ENCODE results near the gene FOXA2. TPM values are rescaled to one million over a fixed set of nuclear protein-coding genes. Genes with fewer than 3 reads are reported as not detected.

Gene FOXA2
- polyA plus RNA-seq, 3 donors: not detected

GRCh38 chr20:22563062-22563965 is 21.1 kb downstream of the FOXA2 start:
- peaks cover 0 to 21% (median 5%) of the 10 kb centered on the region in 7 donors for H3K9me3 Mint-ChIP-seq
- Histone ChIP-seq H3K9ac (ENCODE audit: insufficient read depth, low read length, poor library complexity, severe bottlenecking) (no peak overlapping the region), H4K20me1 (ENCODE audit: insufficient read depth, low read length) (no peaks in the 10 kb centered on the region), H3K4me3 (replicated peaks in 1 of 3; ENCODE audit: low read depth in 2 of 3, low read length in 3 of 3) (no peak overlapping the region), H3K36me3 (replicated peaks in 1 of 2; ENCODE audit: control insufficient read depth in 1 of 2, insufficient read depth in 2 of 2, low read length in 2 of 2) (no peaks in the 10 kb centered on the region), H3K27ac (ENCODE audit: low read depth in 1 of 2, low read length in 2 of 2) (no peak overlapping the region), H3K79me2 (ENCODE audit: insufficient read depth, low read length) (no peaks in the 10 kb centered on the region), H3K9me3 (replicated peaks in 1 of 2; ENCODE audit: control insufficient read depth in 1 of 2, insufficient read depth in 1 of 2, low read length in 2 of 2) (peaks cover 0 to 33% of the 10 kb centered on the region in 2 donors), H2AFZ (ENCODE audit: insufficient read depth, low read depth, low read length, poor library complexity, severe bottlenecking) (no peak overlapping the region), H3K4me2 (replicated peaks; ENCODE audit: extremely low read depth, low read length, poor library complexity, severe bottlenecking) (no peak overlapping the region), H3K27me3 (ENCODE audit: control insufficient read depth in 2 of 2, insufficient read depth in 2 of 2, low read length in 2 of 2) (peaks cover 94 to 100% of the 10 kb centered on the region in 2 donors), H3K4me1 (ENCODE audit: control insufficient read depth in 1 of 2, insufficient read depth in 2 of 2, low read length in 2 of 2) (no peaks in the 10 kb centered on the region)
- no peaks in the 10 kb centered on the region for H3K4me1 Mint-ChIP-seq
- DNase-seq: no peak
- intact Hi-C loops (cut with micrococcal nuclease): no loop called here
- peak overlapping the region in 1 of 2 donors; percentile 41 for H3K4me3 Mint-ChIP-seq
- peaks cover 94 to 95% (median 94%) of the 10 kb centered on the region in 3 donors for H3K27me3 Mint-ChIP-seq (ENCODE audit: low read depth in 3 of 3)
- H3K36me3 Mint-ChIP-seq: no peaks in the 10 kb centered on the region
- no peak for TF ChIP-seq CTCF (IDR thresholded peaks at IDR 0.05)
- whole genome bisulfite sequencing (ENCODE audit: insufficient coverage): 0% methylated on average over 2 of the region's 7 CpGs
- no peak overlapping the region for H3K27ac Mint-ChIP-seq

GRCh38 chr20:22562620-22563019 is 21.8 kb downstream of the FOXA2 start:
- Histone ChIP-seq H3K27ac (ENCODE audit: low read depth in 1 of 2, low read length in 2 of 2) (no peak overlapping the region), H3K4me2 (replicated peaks; ENCODE audit: extremely low read depth, low read length, poor library complexity, severe bottlenecking) (no peak overlapping the region), H4K20me1 (ENCODE audit: insufficient read depth, low read length) (no peaks in the 10 kb centered on the region), H3K36me3 (replicated peaks in 1 of 2; ENCODE audit: control insufficient read depth in 1 of 2, insufficient read depth in 2 of 2, low read length in 2 of 2) (no peaks in the 10 kb centered on the region), H3K27me3 (ENCODE audit: control insufficient read depth in 2 of 2, insufficient read depth in 2 of 2, low read length in 2 of 2) (peaks cover 90 to 96% of the 10 kb centered on the region in 2 donors), H3K4me1 (ENCODE audit: control insufficient read depth in 1 of 2, insufficient read depth in 2 of 2, low read length in 2 of 2) (no peaks in the 10 kb centered on the region), H3K79me2 (ENCODE audit: insufficient read depth, low read length) (no peaks in the 10 kb centered on the region), H3K9ac (ENCODE audit: insufficient read depth, low read length, poor library complexity, severe bottlenecking) (no peak overlapping the region), H3K9me3 (replicated peaks in 1 of 2; ENCODE audit: control insufficient read depth in 1 of 2, insufficient read depth in 1 of 2, low read length in 2 of 2) (peaks cover 0 to 26% of the 10 kb centered on the region in 2 donors), H3K4me3 (replicated peaks in 1 of 3; ENCODE audit: low read depth in 2 of 3, low read length in 3 of 3) (no peak overlapping the region), H2AFZ (ENCODE audit: insufficient read depth, low read depth, low read length, poor library complexity, severe bottlenecking) (no peak overlapping the region)
- H3K4me3 Mint-ChIP-seq: peak overlapping the region in 1 of 2 donors; percentile 18
- H3K36me3 Mint-ChIP-seq: no peaks in the 10 kb centered on the region
- no CpG with 5 or more reads among the region's 4 CpGs for WGBS (ENCODE audit: insufficient coverage)
- H3K27me3 Mint-ChIP-seq (ENCODE audit: low read depth in 3 of 3): peaks cover 89 to 94% (median 91%) of the 10 kb centered on the region in 3 donors
- H3K9me3 Mint-ChIP-seq: peaks cover 0 to 20% (median 2%) of the 10 kb centered on the region in 7 donors
- DNase-seq: no peak
- no peak overlapping the region for H3K27ac Mint-ChIP-seq
- TF ChIP-seq CTCF (IDR thresholded peaks at IDR 0.05): no peak
- no peaks in the 10 kb centered on the region for H3K4me1 Mint-ChIP-seq
- intact Hi-C loops (cut with micrococcal nuclease): no loop called here

Data from CD14-positive monocyte (primary cell).